Cortex of kidney (tissue), 1 donor: ENCODE data around the gene CD177.
"Not testable (repeated sequence)": the region's sequence is repeated elsewhere in the genome, so short reads cannot be mapped to it uniquely, and the experiment has no call there.

Source experiments
- DNase-seq: peaks from one replicate; lab custom pipeline; 2025; lab: John Stamatoyannopoulos, UW

CD177 gene

GRCh38 chr19:43332058-43332922, 21.2 kb upstream of the CD177 start:
- DNase-seq: no peak

- not testable (repeated sequence) for DNase-seq
Observed at GRCh38 chr19:43336508-43336907, 17.0 kb upstream of the CD177 start.

GRCh38 chr19:43337737-43338136, 15.7 kb upstream of the CD177 start:
- no peak for DNase-seq

- DNase-seq: no peak
Observed at GRCh38 chr19:43338530-43338929, 15.0 kb upstream of the CD177 start.

GRCh38 chr19:43339243-43339930, 14.1 kb upstream of the CD177 start:
- not testable (repeated sequence) for DNase-seq

GRCh38 chr19:43340101-43340500, 13.4 kb upstream of the CD177 start:
- DNase-seq: not testable (repeated sequence)

- DNase-seq: not testable (repeated sequence)
Observed at GRCh38 chr19:43341098-43341497, 12.4 kb upstream of the CD177 start.

- DNase-seq: not testable (repeated sequence)
Observed at GRCh38 chr19:43342104-43342503, 11.4 kb upstream of the CD177 start.

- not testable (repeated sequence) for DNase-seq
Observed at GRCh38 chr19:43344347-43344925, 9.1 kb upstream of the CD177 start.

- not testable (repeated sequence) for DNase-seq
Observed at GRCh38 chr19:43349813-43350212, 3.7 kb upstream of the CD177 start.

GRCh38 chr19:43351998-43352746, 1.3 kb upstream of the CD177 start:
- no peak for DNase-seq

- no peak for DNase-seq
Observed at GRCh38 chr19:43354305-43354627, 780 bp downstream of the CD177 start.

GRCh38 chr19:43356749-43357148, 3.3 kb downstream of the CD177 start:
- DNase-seq: not testable (repeated sequence)

GRCh38 chr19:43362179-43362578, 8.7 kb downstream of the CD177 start:
- DNase-seq: no peak

GRCh38 chr19:43362745-43363144, 9.3 kb downstream of the CD177 start:
- DNase-seq: no peak

- DNase-seq: not testable (repeated sequence)
Observed at GRCh38 chr19:43365677-43366076, 12.2 kb downstream of the CD177 start.

- no peak for DNase-seq
Observed at GRCh38 chr19:43367822-43368221, 14.3 kb downstream of the CD177 start.

- not testable (repeated sequence) for DNase-seq
Observed at GRCh38 chr19:43368897-43369296, 15.4 kb downstream of the CD177 start.

GRCh38 chr19:43371909-43372308, 18.4 kb downstream of the CD177 start:
- no peak for DNase-seq

- DNase-seq: no peak
Observed at GRCh38 chr19:43372462-43372861, 19.0 kb downstream of the CD177 start.

- not testable (repeated sequence) for DNase-seq
Observed at GRCh38 chr19:43377624-43378023, 24.1 kb downstream of the CD177 start.

GRCh38 chr19:43380008-43380407, 26.5 kb downstream of the CD177 start:
- DNase-seq: no peak
